ENCODE measurements around the gene SULT1B1. TPM values are rescaled to one million over a fixed set of nuclear protein-coding genes. Genes with fewer than 3 reads are reported as not detected.

Gene SULT1B1
- polyA plus RNA-seq, 2 donors, result 0.26 to 0.41 TPM

DNA sequence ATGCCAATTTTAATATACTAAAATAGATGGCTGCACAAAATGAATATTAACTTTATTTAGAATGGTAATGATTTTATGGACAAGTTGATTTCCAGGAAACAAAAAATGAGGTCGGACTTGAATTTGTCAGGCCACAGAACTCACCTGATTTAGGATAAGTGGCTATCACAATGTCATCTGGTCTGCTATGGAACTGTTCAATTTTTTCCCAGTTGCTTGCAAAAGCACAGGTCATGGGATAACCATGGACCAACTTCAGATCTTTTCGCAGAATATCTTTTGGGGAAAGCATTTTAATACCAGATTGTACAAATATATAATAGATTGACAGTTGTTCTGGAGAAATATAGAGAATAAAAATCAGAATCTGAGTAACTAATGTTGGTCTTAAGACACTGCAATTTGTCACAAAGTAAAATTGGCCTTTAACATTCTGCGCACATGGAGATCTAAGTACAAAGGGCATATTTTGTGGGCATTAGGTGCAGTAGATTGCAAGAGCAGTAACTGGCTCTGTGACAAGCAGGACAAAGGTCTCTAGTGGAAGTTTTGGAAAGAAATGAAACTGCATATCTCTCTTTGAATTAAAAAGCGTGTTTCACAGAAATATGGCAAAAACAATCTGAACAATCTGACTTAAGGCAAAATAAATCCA, 5.4 kb downstream of the SULT1B1 start:
- no peaks in the 10 kb centered on the region for H3K9me3 ChIP-seq (ENCODE audit: control insufficient read depth in 2 of 2, insufficient read depth in 1 of 2, low read depth in 1 of 2, low read length in 1 of 2)
- H3K27ac ChIP-seq (ENCODE audit: low read depth in 2 of 2, low read length in 1 of 2), result no peak overlapping the region
- H3K27me3 ChIP-seq (ENCODE audit: control insufficient read depth in 1 of 2, insufficient read depth in 2 of 2, low read length in 2 of 2), result no peaks in the 10 kb centered on the region
- no peaks in the 10 kb centered on the region for H3K4me1 ChIP-seq (ENCODE audit: control insufficient read depth in 2 of 2, insufficient read depth in 2 of 2, low read length in 1 of 2)
- H3K36me3 ChIP-seq (ENCODE audit: control insufficient read depth in 2 of 2, insufficient read depth in 2 of 2, low read length in 1 of 2), result no peaks in the 10 kb centered on the region
- WGBS, 2 donors, result 71 to 85% methylated on average over 4 of the region's 4 CpGs
- no peak overlapping the region for H3K4me3 ChIP-seq (ENCODE audit: low read depth in 1 of 2, low read length in 2 of 2)

DNA sequence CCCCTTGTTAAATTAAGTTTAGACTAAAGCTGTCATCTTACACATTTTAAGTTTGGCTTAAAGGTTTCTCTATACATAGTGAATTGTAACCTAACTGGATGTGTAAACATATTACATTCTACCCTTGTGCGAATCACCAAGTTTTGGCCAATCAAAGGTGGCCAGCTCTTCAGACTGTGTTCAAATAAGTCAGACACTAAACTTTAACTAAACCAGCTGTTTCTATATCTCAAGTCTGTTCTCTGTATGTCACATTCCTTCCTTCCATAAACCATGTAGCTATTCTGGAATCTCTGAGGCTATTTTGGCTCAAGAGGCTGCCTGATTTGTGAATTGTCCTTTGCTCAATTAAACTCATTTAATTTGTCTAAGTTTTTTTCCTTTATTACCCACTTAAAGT, 6.7 kb downstream of the SULT1B1 start:
- H3K4me3 ChIP-seq (ENCODE audit: low read depth in 1 of 2, low read length in 2 of 2), result no peak overlapping the region
- H3K27ac ChIP-seq (ENCODE audit: low read depth in 2 of 2, low read length in 1 of 2), result no peak overlapping the region
- no peaks in the 10 kb centered on the region for H3K27me3 ChIP-seq (ENCODE audit: control insufficient read depth in 1 of 2, insufficient read depth in 2 of 2, low read length in 2 of 2)
- no peaks in the 10 kb centered on the region for H3K36me3 ChIP-seq (ENCODE audit: control insufficient read depth in 2 of 2, insufficient read depth in 2 of 2, low read length in 1 of 2)
- WGBS, 2 donors, result 85 to 86% methylated on average over 1 of the region's 1 CpG
- H3K4me1 ChIP-seq (ENCODE audit: control insufficient read depth in 2 of 2, insufficient read depth in 2 of 2, low read length in 1 of 2), result no peaks in the 10 kb centered on the region
- no peaks in the 10 kb centered on the region for H3K9me3 ChIP-seq (ENCODE audit: control insufficient read depth in 2 of 2, insufficient read depth in 1 of 2, low read depth in 1 of 2, low read length in 1 of 2)

DNA sequence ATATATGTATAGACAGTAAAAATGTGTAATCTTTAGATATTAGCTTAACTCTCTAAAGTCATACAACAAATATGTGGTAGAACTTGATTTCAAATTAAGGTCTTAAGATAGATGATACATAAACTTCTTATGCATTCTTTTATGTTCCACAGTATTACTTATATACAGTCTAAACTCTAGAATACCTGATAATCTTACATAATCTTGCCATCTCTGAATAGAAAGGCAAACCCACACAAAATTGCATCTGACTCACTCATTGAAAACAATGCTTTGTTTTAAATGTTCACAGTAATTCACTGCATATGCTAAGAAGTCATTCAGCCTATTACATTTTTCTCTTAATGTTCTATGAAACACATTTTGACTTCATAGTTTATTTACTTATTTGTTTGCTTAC, 10.1 kb downstream of the SULT1B1 start:
- no peak overlapping the region for H3K4me3 ChIP-seq (ENCODE audit: low read depth in 1 of 2, low read length in 2 of 2)
- H3K27ac ChIP-seq (ENCODE audit: low read depth in 2 of 2, low read length in 1 of 2), result no peak overlapping the region
- no peaks in the 10 kb centered on the region for H3K36me3 ChIP-seq (ENCODE audit: control insufficient read depth in 2 of 2, insufficient read depth in 2 of 2, low read length in 1 of 2)
- no peaks in the 10 kb centered on the region for H3K9me3 ChIP-seq (ENCODE audit: control insufficient read depth in 2 of 2, insufficient read depth in 1 of 2, low read depth in 1 of 2, low read length in 1 of 2)
- no peaks in the 10 kb centered on the region for H3K4me1 ChIP-seq (ENCODE audit: control insufficient read depth in 2 of 2, insufficient read depth in 2 of 2, low read length in 1 of 2)
- H3K27me3 ChIP-seq (ENCODE audit: control insufficient read depth in 1 of 2, insufficient read depth in 2 of 2, low read length in 2 of 2), result no peaks in the 10 kb centered on the region

DNA sequence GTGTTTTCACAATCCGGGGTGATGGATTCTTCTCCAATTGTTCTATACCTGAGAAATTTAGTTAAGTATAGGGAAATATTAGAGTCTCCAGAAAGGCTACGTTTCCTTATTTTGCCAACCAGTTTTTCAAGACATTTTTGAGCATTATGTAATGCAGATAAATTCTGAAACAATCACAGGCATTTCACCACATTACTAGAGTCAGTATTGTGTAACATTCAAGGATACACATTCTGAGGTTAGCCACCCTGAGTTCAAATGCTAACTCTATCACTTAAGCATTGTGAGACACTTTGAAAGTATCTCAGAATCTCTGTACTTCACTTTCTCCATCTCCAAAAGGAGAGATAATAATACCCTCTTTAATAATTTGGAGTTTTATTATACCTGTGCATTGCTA, 10.6 kb downstream of the SULT1B1 start:
- Histone ChIP-seq H3K4me1 (ENCODE audit: control insufficient read depth in 2 of 2, insufficient read depth in 2 of 2, low read length in 1 of 2) (no peaks in the 10 kb centered on the region), H3K9me3 (ENCODE audit: control insufficient read depth in 2 of 2, insufficient read depth in 1 of 2, low read depth in 1 of 2, low read length in 1 of 2) (no peaks in the 10 kb centered on the region), H3K27ac (ENCODE audit: low read depth in 2 of 2, low read length in 1 of 2) (no peak overlapping the region), H3K36me3 (ENCODE audit: control insufficient read depth in 2 of 2, insufficient read depth in 2 of 2, low read length in 1 of 2) (no peaks in the 10 kb centered on the region), H3K4me3 (ENCODE audit: low read depth in 1 of 2, low read length in 2 of 2) (no peak overlapping the region), H3K27me3 (ENCODE audit: control insufficient read depth in 1 of 2, insufficient read depth in 2 of 2, low read length in 2 of 2) (no peaks in the 10 kb centered on the region)
- 74 to 85% methylated on average over 2 of the region's 2 CpGs for WGBS, 2 donors

DNA sequence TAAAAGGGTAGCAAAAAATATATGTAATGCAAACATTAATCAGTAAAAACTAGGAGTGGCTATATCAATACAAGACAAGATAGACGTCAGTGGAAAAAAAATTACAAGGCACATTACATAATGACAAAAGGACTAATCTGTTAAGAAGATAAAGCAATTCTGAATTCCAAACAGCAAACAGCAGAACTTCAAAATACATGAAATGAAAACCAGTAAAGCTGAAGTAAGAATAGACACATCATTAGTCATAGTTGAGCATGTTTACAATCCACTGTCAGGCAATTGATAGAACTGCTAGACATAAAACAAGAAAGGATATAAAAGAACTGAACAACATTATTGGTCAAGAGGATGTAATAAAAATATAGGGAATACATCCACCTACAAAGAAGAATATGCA, 12.2 kb downstream of the SULT1B1 start:
- Histone ChIP-seq H3K4me1 (ENCODE audit: control insufficient read depth in 2 of 2, insufficient read depth in 2 of 2, low read length in 1 of 2) (no peaks in the 10 kb centered on the region), H3K36me3 (ENCODE audit: control insufficient read depth in 2 of 2, insufficient read depth in 2 of 2, low read length in 1 of 2) (no peaks in the 10 kb centered on the region), H3K4me3 (ENCODE audit: low read depth in 1 of 2, low read length in 2 of 2) (no peak overlapping the region), H3K9me3 (ENCODE audit: control insufficient read depth in 2 of 2, insufficient read depth in 1 of 2, low read depth in 1 of 2, low read length in 1 of 2) (peaks cover 0 to 2% of the 10 kb centered on the region in 2 donors), H3K27me3 (ENCODE audit: control insufficient read depth in 1 of 2, insufficient read depth in 2 of 2, low read length in 2 of 2) (no peaks in the 10 kb centered on the region), H3K27ac (ENCODE audit: low read depth in 2 of 2, low read length in 1 of 2) (no peak overlapping the region)
- WGBS, 2 donors, result 25 to 35% methylated on average over 1 of the region's 1 CpG

- no peak overlapping the region for H3K4me3 ChIP-seq (ENCODE audit: low read depth in 1 of 2, low read length in 2 of 2)
- 96 to 98% methylated on average over 11 of the region's 11 CpGs for WGBS, 2 donors
- no peaks in the 10 kb centered on the region for H3K36me3 ChIP-seq (ENCODE audit: control insufficient read depth in 2 of 2, insufficient read depth in 2 of 2, low read length in 1 of 2)
- no peaks in the 10 kb centered on the region for H3K27me3 ChIP-seq (ENCODE audit: control insufficient read depth in 1 of 2, insufficient read depth in 2 of 2, low read length in 2 of 2)
- H3K27ac ChIP-seq (ENCODE audit: low read depth in 2 of 2, low read length in 1 of 2), result no peak overlapping the region
- no peaks in the 10 kb centered on the region for H3K4me1 ChIP-seq (ENCODE audit: control insufficient read depth in 2 of 2, insufficient read depth in 2 of 2, low read length in 1 of 2)
- H3K9me3 ChIP-seq (ENCODE audit: control insufficient read depth in 2 of 2, insufficient read depth in 1 of 2, low read depth in 1 of 2, low read length in 1 of 2), result peaks cover 0 to 5% of the 10 kb centered on the region in 2 donors
These were observed 16.3 kb downstream of the SULT1B1 start for GRCh38 chr4:69744157-69744478.

- H3K9me3 ChIP-seq (ENCODE audit: control insufficient read depth in 2 of 2, insufficient read depth in 1 of 2, low read depth in 1 of 2, low read length in 1 of 2), result peaks cover 0 to 5% of the 10 kb centered on the region in 2 donors
- H3K27ac ChIP-seq (ENCODE audit: low read depth in 2 of 2, low read length in 1 of 2), result no peak overlapping the region
- 92 to 94% methylated on average over 13 of the region's 13 CpGs for WGBS, 2 donors
- no peaks in the 10 kb centered on the region for H3K4me1 ChIP-seq (ENCODE audit: control insufficient read depth in 2 of 2, insufficient read depth in 2 of 2, low read length in 1 of 2)
- no peaks in the 10 kb centered on the region for H3K27me3 ChIP-seq (ENCODE audit: control insufficient read depth in 1 of 2, insufficient read depth in 2 of 2, low read length in 2 of 2)
- H3K4me3 ChIP-seq (ENCODE audit: low read depth in 1 of 2, low read length in 2 of 2), result no peak overlapping the region
- H3K36me3 ChIP-seq (ENCODE audit: control insufficient read depth in 2 of 2, insufficient read depth in 2 of 2, low read length in 1 of 2), result no peaks in the 10 kb centered on the region
These were observed 16.8 kb downstream of the SULT1B1 start for GRCh38 chr4:69743476-69744156.

DNA sequence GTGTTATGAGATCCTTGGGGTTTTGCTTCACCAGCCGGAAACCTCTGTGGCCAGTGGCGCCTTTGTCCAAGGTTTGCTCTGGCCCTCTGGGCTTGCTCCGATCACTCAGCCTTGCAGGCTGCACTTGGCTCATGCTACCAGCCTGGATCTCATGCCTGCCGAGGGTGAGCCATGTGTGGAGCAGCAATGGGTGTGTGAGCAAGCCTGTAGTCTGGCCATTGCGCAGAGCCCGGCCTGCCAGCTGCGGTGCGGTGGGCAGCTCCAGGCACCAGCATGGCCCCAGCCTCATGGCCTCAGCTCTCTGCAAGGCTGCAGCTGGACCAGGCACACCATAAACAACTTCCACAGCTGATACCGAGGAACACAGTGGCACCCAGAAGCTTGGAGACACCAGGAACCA, 17.8 kb downstream of the SULT1B1 start:
- no peaks in the 10 kb centered on the region for H3K27me3 ChIP-seq (ENCODE audit: control insufficient read depth in 1 of 2, insufficient read depth in 2 of 2, low read length in 2 of 2)
- H3K4me3 ChIP-seq (ENCODE audit: low read depth in 1 of 2, low read length in 2 of 2), result no peak overlapping the region
- 92 to 95% methylated on average over 9 of the region's 9 CpGs for WGBS, 2 donors
- no peaks in the 10 kb centered on the region for H3K36me3 ChIP-seq (ENCODE audit: control insufficient read depth in 2 of 2, insufficient read depth in 2 of 2, low read length in 1 of 2)
- H3K27ac ChIP-seq (ENCODE audit: low read depth in 2 of 2, low read length in 1 of 2), result no peak overlapping the region
- H3K4me1 ChIP-seq (ENCODE audit: control insufficient read depth in 2 of 2, insufficient read depth in 2 of 2, low read length in 1 of 2), result no peaks in the 10 kb centered on the region
- peaks cover 0 to 5% of the 10 kb centered on the region in 2 donors for H3K9me3 ChIP-seq (ENCODE audit: control insufficient read depth in 2 of 2, insufficient read depth in 1 of 2, low read depth in 1 of 2, low read length in 1 of 2)

DNA sequence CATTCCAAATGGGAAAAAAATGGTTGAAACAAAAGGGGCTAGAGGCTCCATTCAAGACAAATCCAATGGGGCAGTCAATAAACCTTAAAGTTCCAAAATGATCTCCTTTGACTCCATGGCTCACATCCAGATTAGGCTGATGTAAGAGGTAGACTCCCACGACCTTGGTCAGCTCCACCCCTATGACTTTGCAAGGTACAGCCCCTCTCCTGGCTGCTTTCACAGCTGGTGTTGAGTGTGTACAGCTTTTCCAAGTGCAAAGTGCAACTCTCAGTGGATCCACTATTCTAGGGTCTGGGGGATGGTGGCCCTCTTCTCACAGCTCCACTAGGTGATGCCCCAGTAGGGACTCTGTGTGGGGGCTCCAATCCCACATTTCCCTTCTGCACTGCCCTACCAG, 21.5 kb downstream of the SULT1B1 start:
- H3K27me3 ChIP-seq (ENCODE audit: control insufficient read depth in 1 of 2, insufficient read depth in 2 of 2, low read length in 2 of 2), result no peaks in the 10 kb centered on the region
- WGBS, 2 donors, result 30 to 40% methylated on average over 1 of the region's 1 CpG
- no peak overlapping the region for H3K27ac ChIP-seq (ENCODE audit: low read depth in 2 of 2, low read length in 1 of 2)
- no peaks in the 10 kb centered on the region for H3K36me3 ChIP-seq (ENCODE audit: control insufficient read depth in 2 of 2, insufficient read depth in 2 of 2, low read length in 1 of 2)
- H3K9me3 ChIP-seq (ENCODE audit: control insufficient read depth in 2 of 2, insufficient read depth in 1 of 2, low read depth in 1 of 2, low read length in 1 of 2), result peaks cover 0 to 5% of the 10 kb centered on the region in 2 donors
- no peaks in the 10 kb centered on the region for H3K4me1 ChIP-seq (ENCODE audit: control insufficient read depth in 2 of 2, insufficient read depth in 2 of 2, low read length in 1 of 2)
- no peak overlapping the region for H3K4me3 ChIP-seq (ENCODE audit: low read depth in 1 of 2, low read length in 2 of 2)

DNA sequence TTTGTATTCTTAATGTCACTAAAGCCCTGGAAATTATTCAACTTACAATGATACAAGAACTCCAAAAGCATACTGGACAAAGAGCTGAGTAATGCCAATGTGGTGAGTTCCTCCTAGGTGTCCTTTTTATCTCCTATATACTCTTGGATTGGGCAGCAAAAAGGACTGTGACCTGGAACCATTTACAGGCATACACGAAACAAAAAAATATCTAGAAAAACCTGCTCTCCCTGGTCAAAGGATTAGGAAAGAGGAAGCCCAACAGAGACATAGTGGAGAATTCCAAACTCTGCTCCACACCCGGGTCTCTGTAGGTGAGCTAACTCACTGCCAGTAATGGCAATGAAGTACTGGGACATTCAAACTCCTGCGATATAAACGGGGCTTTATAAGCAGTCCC, 25.3 kb downstream of the SULT1B1 start:
- Histone ChIP-seq H3K27me3 (ENCODE audit: control insufficient read depth in 1 of 2, insufficient read depth in 2 of 2, low read length in 2 of 2) (no peaks in the 10 kb centered on the region), H3K9me3 (ENCODE audit: control insufficient read depth in 2 of 2, insufficient read depth in 1 of 2, low read depth in 1 of 2, low read length in 1 of 2) (no peaks in the 10 kb centered on the region), H3K36me3 (ENCODE audit: control insufficient read depth in 2 of 2, insufficient read depth in 2 of 2, low read length in 1 of 2) (no peaks in the 10 kb centered on the region), H3K27ac (ENCODE audit: low read depth in 2 of 2, low read length in 1 of 2) (peak overlapping the region in 1 of 2 donors; percentile 20), H3K4me3 (ENCODE audit: low read depth in 1 of 2, low read length in 2 of 2) (no peak overlapping the region), H3K4me1 (ENCODE audit: control insufficient read depth in 2 of 2, insufficient read depth in 2 of 2, low read length in 1 of 2) (no peaks in the 10 kb centered on the region)
- 67% methylated on average over 4 of the region's 4 CpGs for WGBS, 2 donors

All from esophagus (tissue), 2 donors.